Right lobe of liver (tissue), 6 donors: ENCODE data around the gene CCDC6. TPM values are rescaled to one million over a fixed set of nuclear protein-coding genes. Genes with fewer than 3 reads are reported as not detected.
A peak's percentile ranks its signal among the peaks of the same experiment; 100 is the strongest.
"Not testable (repeated sequence)": the region's sequence is repeated elsewhere in the genome, so short reads cannot be mapped to it uniquely, and the experiment has no call there.

Experiments used
- ATAC-seq, 4 donors: fragments of 200-7000 bp; cut with Tn5 transposase; one replicate each; pipeline ENCODE4 v1.9.1; 2020; ENCODE audit warnings: mild to moderate bottlenecking in 4 of 4, moderate library complexity in 4 of 4
- DNase-seq, 3 donors: peaks; one replicate each; pipeline ENCODE4 v3.0.0-alpha.2; 2020
- H3K27ac ChIP-seq, 3 donors: fragments of 200-600 bp; one replicate each; pipeline ENCODE4 v1.8.0; 2022
- H3K27me3 ChIP-seq, 2 donors: fragments of 200-600 bp; one replicate each; pipeline ENCODE4 v1.8.0; 2022
- H3K36me3 ChIP-seq, 4 donors: fragments of 200-600 bp; sonication (generic) in 1 of 4; one replicate each; pipeline versions ENCODE4 v1.5.1 to v1.8.0; 2017 to 2022; ENCODE audit warnings: control low read depth in 1 of 4
- H3K4me1 ChIP-seq, 4 donors: fragments of 200-600 bp; sonication (generic) in 1 of 4; one replicate each; pipeline versions ENCODE4 v1.5.1 to v1.8.0; 2017 to 2022; ENCODE audit warnings: control low read depth in 1 of 4
- H3K4me3 ChIP-seq, 3 donors: fragments of 200-600 bp; one replicate each; pipeline ENCODE4 v1.8.0; 2022
- H3K9me3 ChIP-seq, 4 donors: fragments of 200-600 bp; sonication (generic) in 1 of 4; one replicate each; pipeline versions ENCODE4 v1.5.1 to v1.8.0; 2017 to 2022; ENCODE audit warnings: control low read depth in 1 of 4
- POLR2A ChIP-seq: fragments of 450-650 bp; IDR thresholded peaks from one replicate; pipeline ENCODE4 v1.6.1; 2017; ENCODE audit warnings: antibody characterized with exemption, mild to moderate bottlenecking
- WGBS: methylation state at CpG from one replicate; pipeline ENCODE4 v1.1.6; 2018; ENCODE audit warnings: low coverage, low lambda C conversion rate; ENCODE audit not compliant: insufficient coverage; ENCODE audit errors: missing lambda C conversion rate; 5-methylcytosine and 5-hydroxymethylcytosine counted together
- intact Hi-C, 2 donors: fragments of 100-400 bp; cut with DNase I; formaldehyde crosslinking; loops; one replicate each; pipeline versions ENCODE4 v1.11.2 to v1.14.1; 2022
- long read RNA-seq: library from polyadenylated mRNA; unstranded; transcript quantifications from one replicate; pipeline ENCODE4 v2.0.0, GENCODE V29; 2019
- total RNA-seq, 6 experiments: library from RNA; depleted of rRNA in 2 of 6; stranded (reverse); fragments of >200 nt in 2 of 6; fragmentation: NEBNext Ultra II Directional in 3 of 6; extraction: Animal tissue kit (Norgen Biotek cat#: 25700) in 3 of 6; gene quantifications; one replicate each; pipeline versions ENCODE4 v1.1.0 to v1.2.4, GENCODE V29; 2016 to 2023
- TF ChIP-seq, protein P1 (sequence below), 4 donors: fragments of 200-600 bp in 3 of 4; fragments of 450-650 bp in 1 of 4; IDR thresholded peaks; one replicate each; pipeline versions ENCODE4 v1.5.1 to v1.8.0; 2016 to 2022; ENCODE audit warnings: antibody characterized with exemption in 4 of 4, mild to moderate bottlenecking in 2 of 4
- donor health status: DM: no; HTN: yes; CAD: no.
- donor health status: DM: no; HTN: no; CAD: no.
- donor health status: DM: no; HTN: no; CAD: no.
- donor health status: DM: no; HTN: yes; CAD: no.
- donor health status: DM: no; HTN: yes; CAD: no.

Gene CCDC6
- 10 to 100 TPM in 5 of 6 experiments, 1 to 10 TPM in 1; 9.2 to 20.4 (median 14.8) TPM for total RNA-seq
- long read RNA-seq = 0 reads

DNA sequence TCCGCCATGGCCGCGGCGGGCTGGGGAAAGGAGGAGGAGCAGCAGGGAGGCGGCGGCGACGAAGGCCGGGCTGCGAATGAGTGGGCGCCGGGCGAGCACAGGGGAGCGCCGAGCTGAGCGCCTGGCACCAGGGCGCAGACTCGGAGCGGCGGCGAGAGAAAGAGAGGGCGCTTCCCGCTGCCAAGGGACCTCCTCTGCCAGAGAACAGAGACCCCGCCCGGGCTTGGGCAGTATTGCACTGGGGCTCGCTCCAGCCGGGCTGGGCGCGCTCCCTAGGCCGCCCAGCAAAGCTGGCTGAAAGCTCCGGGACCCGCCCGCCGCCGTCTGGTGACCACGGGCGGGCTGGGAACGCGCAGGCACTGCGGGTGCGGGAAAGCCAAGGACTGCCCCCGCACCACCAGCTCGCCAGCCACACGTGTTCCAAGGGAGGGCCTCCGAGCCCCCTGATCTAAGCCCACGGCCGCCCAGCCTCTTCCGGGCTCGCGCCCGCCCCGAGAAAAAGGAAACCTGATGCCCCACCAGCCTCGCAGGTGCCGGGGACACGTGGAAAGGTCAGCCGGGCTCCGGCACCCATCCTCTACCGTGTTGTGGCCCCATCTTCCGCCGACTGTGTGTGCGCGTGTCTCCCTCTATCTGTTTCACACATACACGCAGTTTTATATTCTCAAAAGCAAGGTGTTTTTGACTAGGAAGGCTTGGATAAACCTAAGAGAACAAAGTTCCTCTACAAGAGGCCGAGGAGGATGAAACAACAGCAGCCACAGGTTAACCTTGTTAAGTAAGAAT is at the start of gene CCDC6:
Gene CCDC6, minus strand, starts transcription at position 140 of the 786 bp plus-strand sequence. Its CDS starts 132 bp downstream, at position 8.
- 0% methylated on average over 29 of the region's 64 CpGs for WGBS
- Histone ChIP-seq H3K36me3 (no peaks in the 10 kb centered on the region), H3K4me3 (peak within 1 kb of the TSS; percentile 87 to 95 (median 88)), H3K27me3 (no peaks in the 10 kb centered on the region), H3K9me3 (no peaks in the 10 kb centered on the region), H3K27ac (peak within 1 kb of the TSS; percentile 83 to 97 (median 89)), H3K4me1 (peaks cover 0 to 16% (median 7%) of the 10 kb centered on the region in 4 donors)
- intact Hi-C loops = no loop called here
- peak; percentile 90 to 96 (median 94) for ATAC-seq
- DNase-seq = peak; percentile 95
- peak; percentile 96 for TF ChIP-seq POLR2A
- TF ChIP-seq, protein P1, sequence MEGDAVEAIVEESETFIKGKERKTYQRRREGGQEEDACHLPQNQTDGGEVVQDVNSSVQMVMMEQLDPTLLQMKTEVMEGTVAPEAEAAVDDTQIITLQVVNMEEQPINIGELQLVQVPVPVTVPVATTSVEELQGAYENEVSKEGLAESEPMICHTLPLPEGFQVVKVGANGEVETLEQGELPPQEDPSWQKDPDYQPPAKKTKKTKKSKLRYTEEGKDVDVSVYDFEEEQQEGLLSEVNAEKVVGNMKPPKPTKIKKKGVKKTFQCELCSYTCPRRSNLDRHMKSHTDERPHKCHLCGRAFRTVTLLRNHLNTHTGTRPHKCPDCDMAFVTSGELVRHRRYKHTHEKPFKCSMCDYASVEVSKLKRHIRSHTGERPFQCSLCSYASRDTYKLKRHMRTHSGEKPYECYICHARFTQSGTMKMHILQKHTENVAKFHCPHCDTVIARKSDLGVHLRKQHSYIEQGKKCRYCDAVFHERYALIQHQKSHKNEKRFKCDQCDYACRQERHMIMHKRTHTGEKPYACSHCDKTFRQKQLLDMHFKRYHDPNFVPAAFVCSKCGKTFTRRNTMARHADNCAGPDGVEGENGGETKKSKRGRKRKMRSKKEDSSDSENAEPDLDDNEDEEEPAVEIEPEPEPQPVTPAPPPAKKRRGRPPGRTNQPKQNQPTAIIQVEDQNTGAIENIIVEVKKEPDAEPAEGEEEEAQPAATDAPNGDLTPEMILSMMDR (IDR thresholded peaks at IDR 0.05) = peak; percentile 72 to 77 (median 76)

DNA sequence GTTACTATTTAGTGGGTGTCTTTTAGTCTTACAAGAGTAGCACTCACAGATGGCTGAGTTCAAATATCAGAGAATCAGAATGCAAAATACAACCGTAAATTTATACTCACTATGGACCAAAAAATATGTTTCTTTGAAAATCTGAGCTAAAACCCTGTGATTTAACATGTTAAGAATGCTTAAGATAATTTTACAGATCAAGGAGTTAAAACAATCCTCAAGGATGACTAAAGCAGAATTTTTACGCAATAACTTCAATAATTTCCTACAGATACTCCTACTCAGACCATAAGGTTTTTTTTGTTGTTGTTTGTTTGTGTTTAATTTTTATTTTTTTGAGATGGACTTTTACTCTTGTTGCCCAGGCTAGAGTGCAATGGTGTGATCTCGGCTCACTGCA is 47.9 kb upstream of the CCDC6 start:
- Histone ChIP-seq H3K27me3 (no peaks in the 10 kb centered on the region), H3K9me3 (no peaks in the 10 kb centered on the region), H3K36me3 (no peaks in the 10 kb centered on the region), H3K4me3 (no peak overlapping the region), H3K27ac (no peak overlapping the region), H3K4me1 (peaks cover 0 to 5% (median 0%) of the 10 kb centered on the region in 4 donors)
- 63% methylated on average over 3 of the region's 3 CpGs for WGBS
- DNase-seq (no peak), ATAC-seq (no peak)
- TF ChIP-seq, protein P1 (IDR thresholded peaks at IDR 0.05) = no peak
- TF ChIP-seq POLR2A = no peak
- intact Hi-C loops = no loop called here

DNA sequence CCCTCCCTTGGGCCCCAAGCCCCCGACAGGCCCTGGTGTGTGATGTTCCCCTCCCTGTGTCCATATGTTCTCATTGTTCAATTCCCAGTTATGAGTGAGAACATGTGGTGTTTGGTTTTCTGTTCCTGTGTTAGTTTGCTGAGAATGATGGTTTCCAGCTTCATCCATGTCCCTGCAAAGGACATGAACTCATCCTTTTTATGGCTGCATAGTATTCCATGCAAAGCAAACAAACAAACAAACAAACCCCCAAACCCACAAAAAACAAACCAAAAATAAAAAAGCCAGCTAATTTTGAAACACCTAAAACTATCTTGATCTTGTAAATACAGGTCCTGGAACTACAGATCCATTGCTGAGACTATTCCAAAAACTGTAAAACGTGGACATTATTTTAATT is 47.4 kb upstream of the CCDC6 start:
- H3K4me1 ChIP-seq, H3K36me3 ChIP-seq, H3K27me3 ChIP-seq, DNase-seq, H3K9me3 ChIP-seq, intact Hi-C loops, H3K4me3 ChIP-seq, H3K27ac ChIP-seq, ATAC-seq: not testable (repeated sequence)
- WGBS = 73% methylated on average over 1 of the region's 2 CpGs

DNA sequence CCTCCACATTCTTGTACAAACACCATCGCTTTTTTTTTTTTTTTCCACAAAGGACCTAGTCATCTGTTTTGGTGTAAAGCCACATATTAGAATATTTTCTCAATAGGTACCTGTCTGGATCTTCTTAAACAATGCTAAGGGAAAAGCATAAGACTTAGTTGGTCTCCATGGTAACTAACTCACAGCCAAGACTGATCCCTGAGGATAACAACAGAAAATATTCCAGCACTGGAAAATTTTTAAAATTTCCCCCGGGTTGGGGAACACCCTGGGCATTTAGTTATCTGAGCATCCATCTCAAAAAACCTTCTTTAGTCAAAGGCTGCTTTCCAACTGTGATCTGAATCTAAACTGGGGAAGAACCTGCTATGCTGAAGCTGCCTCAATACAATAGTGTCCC is 43.7 kb upstream of the CCDC6 start:
- peaks cover 0 to 5% (median 0%) of the 10 kb centered on the region in 4 donors for H3K4me1 ChIP-seq
- TF ChIP-seq, protein P1 (IDR thresholded peaks at IDR 0.05) = no peak
- TF ChIP-seq POLR2A = no peak
- no peaks in the 10 kb centered on the region for H3K36me3 ChIP-seq
- DNase-seq (no peak), ATAC-seq (no peak)
- no peak overlapping the region for H3K4me3 ChIP-seq
- H3K27me3 ChIP-seq = no peaks in the 10 kb centered on the region
- 40% methylated on average over 2 of the region's 2 CpGs for WGBS
- no peaks in the 10 kb centered on the region for H3K9me3 ChIP-seq
- no peak overlapping the region for H3K27ac ChIP-seq
- intact Hi-C loops = no loop called here

DNA sequence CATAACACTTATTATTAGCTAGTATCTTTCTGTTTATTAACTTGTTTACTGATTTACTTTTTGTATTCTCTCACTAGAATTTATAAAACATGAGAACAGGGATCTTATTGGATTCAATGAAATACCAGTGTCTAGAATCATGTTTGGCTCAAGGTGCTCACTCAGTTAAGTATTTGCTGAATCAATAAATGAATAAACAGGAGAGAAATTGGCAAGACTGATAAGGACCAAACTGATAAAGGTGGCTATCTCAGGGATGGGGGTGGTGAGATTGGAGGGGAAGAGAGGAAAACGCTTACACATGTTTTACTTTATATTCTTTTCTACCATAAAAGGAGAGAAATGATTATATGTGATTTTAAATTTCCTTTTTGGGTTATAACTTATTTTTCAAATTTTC is 43.3 kb upstream of the CCDC6 start:
- Histone ChIP-seq H3K36me3 (no peaks in the 10 kb centered on the region), H3K4me1 (peaks cover 0 to 5% (median 0%) of the 10 kb centered on the region in 4 donors), H3K27ac (no peak overlapping the region), H3K9me3 (no peaks in the 10 kb centered on the region), H3K27me3 (no peaks in the 10 kb centered on the region), H3K4me3 (no peak overlapping the region)
- DNase-seq = no peak
- no peak for TF ChIP-seq POLR2A
- TF ChIP-seq, protein P1 (IDR thresholded peaks at IDR 0.05) = no peak
- intact Hi-C loops = no loop called here
- ATAC-seq = no peak
- WGBS = 56% methylated on average over 1 of the region's 1 CpG
